ENCODE results near the gene PRKACA.

The PRKACA gene

GRCh38 chr19:14161305-14161704, 43.7 kb upstream of the PRKACA start:
- no peak for TF ChIP-seq CTCF (IDR thresholded peaks at IDR 0.05; ENCODE audit: borderline replicate concordance, insufficient read depth, low read depth, low read length)
- H3K4me3 ChIP-seq (ENCODE audit: low read depth, low read length), result no peak overlapping the region

GRCh38 chr19:14160017-14160703, 42.6 kb upstream of the PRKACA start:
- TF ChIP-seq CTCF (IDR thresholded peaks at IDR 0.05; ENCODE audit: borderline replicate concordance, insufficient read depth, low read depth, low read length), result no peak

GRCh38 chr19:14159059-14159458, 41.5 kb upstream of the PRKACA start:
- no peak for TF ChIP-seq CTCF (IDR thresholded peaks at IDR 0.05; ENCODE audit: borderline replicate concordance, insufficient read depth, low read depth, low read length)
- H3K4me3 ChIP-seq (ENCODE audit: low read depth, low read length), result no peak overlapping the region

More at GRCh38 chr19:14160017-14160703, 42.6 kb upstream of the PRKACA start:
- H3K4me3 ChIP-seq (ENCODE audit: low read depth, low read length), result no peak overlapping the region

GRCh38 chr19:14158276-14159023, 40.9 kb upstream of the PRKACA start:
- no peak for TF ChIP-seq CTCF (IDR thresholded peaks at IDR 0.05; ENCODE audit: borderline replicate concordance, insufficient read depth, low read depth, low read length)
- no peak overlapping the region for H3K4me3 ChIP-seq (ENCODE audit: low read depth, low read length)

- no peak for TF ChIP-seq CTCF (IDR thresholded peaks at IDR 0.05; ENCODE audit: borderline replicate concordance, insufficient read depth, low read depth, low read length)
Observed at GRCh38 chr19:14156971-14157717, 39.6 kb upstream of the PRKACA start.

GRCh38 chr19:14156122-14156521, 38.6 kb upstream of the PRKACA start:
- TF ChIP-seq CTCF (IDR thresholded peaks at IDR 0.05; ENCODE audit: borderline replicate concordance, insufficient read depth, low read depth, low read length), result no peak
- no peak overlapping the region for H3K4me3 ChIP-seq (ENCODE audit: low read depth, low read length)

More at GRCh38 chr19:14156971-14157717, 39.6 kb upstream of the PRKACA start:
- H3K4me3 ChIP-seq (ENCODE audit: low read depth, low read length), result no peak overlapping the region
